ENCODE measurements around the gene KCTD1. TPM values are rescaled to one million over a fixed set of nuclear protein-coding genes. Genes with fewer than 3 reads are reported as not detected.

The KCTD1 gene
- total and polyA plus RNA-seq, 2 donors (not counting 1 experiment from before 2014, with no cell fraction given) = 4.2 to 8.4 TPM

GRCh38 chr18:26549263-26550094 lies 1.1 kb upstream of the KCTD1 start:
- H3K9me3 ChIP-seq (ENCODE audit: control insufficient read depth, insufficient read depth, low read depth, low read length) = no peaks in the 10 kb centered on the region
- peak; percentile 57 to 77 for DNase-seq (ENCODE audit: low read depth in 2 of 2)
- peaks cover 36% of the 10 kb centered on the region for H3K27me3 ChIP-seq (ENCODE audit: control insufficient read depth, insufficient read depth, low read length)
- H3K4me1 ChIP-seq (ENCODE audit: control insufficient read depth, extremely low read depth, insufficient read depth, low read length) = no peaks in the 10 kb centered on the region
- peaks cover 5% of the 10 kb centered on the region for H3K79me2 ChIP-seq (ENCODE audit: control insufficient read depth, insufficient read depth, low read length)
- peak overlapping the region; percentile 54 to 68 (median 60) for H3K4me3 ChIP-seq (replicated peaks in 1 of 4; ENCODE audit: control extremely low read depth in 1 of 4, insufficient read depth in 1 of 4, low read depth in 3 of 4, low read length in 4 of 4)
- H2AFZ ChIP-seq (ENCODE audit: low read length) = peak overlapping the region; percentile 67
- peak overlapping the region; percentile 96 for H3K4me2 ChIP-seq (ENCODE audit: extremely low read depth, insufficient read depth, low read length)
- no peaks in the 10 kb centered on the region for H3K36me3 ChIP-seq (ENCODE audit: control insufficient read depth, insufficient read depth, low read length)
- TF ChIP-seq EZH2 (IDR thresholded peaks at IDR 0.05; ENCODE audit: low read length, missing control alignments) = no peak
- no peak for TF ChIP-seq CTCF (conservative IDR thresholded peaks at IDR 0.05 in 1 of 2, IDR thresholded peaks at IDR 0.05 in 1 of 2; ENCODE audit: low read depth in 1 of 2, low read length in 2 of 2)
- H3K9ac ChIP-seq (ENCODE audit: insufficient read depth, low read length) = peak overlapping the region; percentile 16
- H4K20me1 ChIP-seq (ENCODE audit: control insufficient read depth, extremely low read depth, insufficient read depth, low read length) = no peaks in the 10 kb centered on the region
- H3K27ac ChIP-seq (ENCODE audit: insufficient read depth, low read length) = no peak overlapping the region

GRCh38 chr18:26547646-26548414 lies 523 bp downstream of the KCTD1 start:
- Histone ChIP-seq H3K9me3 (ENCODE audit: control insufficient read depth, insufficient read depth, low read depth, low read length) (no peaks in the 10 kb centered on the region), H3K9ac (ENCODE audit: insufficient read depth, low read length) (peak overlapping the region; percentile 63), H3K4me1 (ENCODE audit: control insufficient read depth, extremely low read depth, insufficient read depth, low read length) (no peaks in the 10 kb centered on the region), H2AFZ (ENCODE audit: low read length) (peak overlapping the region; percentile 81), H3K36me3 (ENCODE audit: control insufficient read depth, insufficient read depth, low read length) (no peaks in the 10 kb centered on the region), H3K27ac (ENCODE audit: insufficient read depth, low read length) (no peak overlapping the region), H3K4me2 (ENCODE audit: extremely low read depth, insufficient read depth, low read length) (peak overlapping the region; percentile 66), H3K4me3 (replicated peaks in 1 of 4; ENCODE audit: control extremely low read depth in 1 of 4, insufficient read depth in 1 of 4, low read depth in 3 of 4, low read length in 4 of 4) (peak overlapping the region; percentile 54 to 68 (median 60)), H3K79me2 (ENCODE audit: control insufficient read depth, insufficient read depth, low read length) (peaks cover 5% of the 10 kb centered on the region), H3K27me3 (ENCODE audit: control insufficient read depth, insufficient read depth, low read length) (peaks cover 26% of the 10 kb centered on the region), H4K20me1 (ENCODE audit: control insufficient read depth, extremely low read depth, insufficient read depth, low read length) (no peaks in the 10 kb centered on the region)
- DNase-seq (ENCODE audit: low read depth in 2 of 2) = peak; percentile 84 to 92
- TF ChIP-seq EZH2 (IDR thresholded peaks at IDR 0.05; ENCODE audit: low read length, missing control alignments) = no peak
- peak; percentile 39 to 49 for TF ChIP-seq CTCF (conservative IDR thresholded peaks at IDR 0.05 in 1 of 2, IDR thresholded peaks at IDR 0.05 in 1 of 2; ENCODE audit: low read depth in 1 of 2, low read length in 2 of 2)

Measured in fibroblast of lung (primary cell).